Neural progenitor cell (in vitro differentiated cells): ENCODE measurements around the gene NUBPL. TPM values are rescaled to one million over a fixed set of nuclear protein-coding genes. Genes with fewer than 3 reads are reported as not detected.

ENCODE experiments used
- DNase-seq: peaks from one replicate; pipeline ENCODE4 v3.0.0-alpha.2; 2016; ENCODE audit warnings: low spot score
- H2AFZ ChIP-seq: fragments of 200-600 bp; sonication (generic); replicated peaks from 2 replicates; pipeline ENCODE4 v1.6.1; 2016; ENCODE audit warnings: antibody characterized with exemption
- H3F3A ChIP-seq: fragments of 200-600 bp; sonication (generic); 2 replicates; pipeline ENCODE4 v1.6.1; 2016; ENCODE audit warnings: antibody characterized with exemption, low read depth
- H3K27ac ChIP-seq: fragments of 200-600 bp; sonication (generic); 2 replicates; pipeline ENCODE4 v1.5.1; 2016; ENCODE audit warnings: mild to moderate bottlenecking
- H3K27me3 ChIP-seq: fragments of 200-600 bp; sonication (generic); 2 replicates; pipeline ENCODE4 v1.6.1; 2016; ENCODE audit warnings: mild to moderate bottlenecking, moderate library complexity
- H3K36me3 ChIP-seq: fragments of 200-600 bp; sonication (generic); 2 replicates; pipeline ENCODE4 v1.5.1; 2016
- H3K4me1 ChIP-seq: fragments of 200-600 bp; sonication (generic); 2 replicates; pipeline ENCODE4 v1.6.1; 2016; ENCODE audit warnings: mixed run types
- H3K4me2 ChIP-seq: fragments of 200-600 bp; sonication (generic); 2 replicates; pipeline ENCODE4 v1.6.1; 2016
- H3K4me3 ChIP-seq: fragments of 200-600 bp; sonication (generic); 2 replicates; pipeline ENCODE4 v1.5.1; 2016
- H3K79me2 ChIP-seq: fragments of 200-600 bp; sonication (generic); 2 replicates; pipeline ENCODE4 v1.6.1; 2016; ENCODE audit warnings: low read depth
- H3K9ac ChIP-seq: fragments of 200-600 bp; sonication (generic); 2 replicates; pipeline ENCODE4 v1.6.1; 2016
- H3K9me3 ChIP-seq: fragments of 200-600 bp; sonication (generic); 2 replicates; pipeline ENCODE4 v1.5.1; 2016; ENCODE audit warnings: low read depth
- H4K20me1 ChIP-seq: fragments of 200-600 bp; sonication (generic); 2 replicates; pipeline ENCODE4 v1.6.1; 2016; ENCODE audit warnings: low read depth
- H3K27ac Mint-ChIP-seq: 3 replicates; pipeline ENCODE4 v1.8.0; 2021; ENCODE audit warnings: mixed read lengths
- H3K27me3 Mint-ChIP-seq: 2 replicates; pipeline ENCODE4 v1.8.0; 2022; ENCODE audit warnings: low read depth, mild to moderate bottlenecking, inconsistent platforms, moderate library complexity, mixed read lengths; ENCODE audit not compliant: insufficient read depth
- H3K36me3 Mint-ChIP-seq: 3 replicates; pipeline ENCODE4 v1.8.0; 2021; ENCODE audit warnings: mixed read lengths
- H3K4me1 Mint-ChIP-seq: 3 replicates; pipeline ENCODE4 v1.8.0; 2021; ENCODE audit warnings: mixed read lengths
- H3K4me3 Mint-ChIP-seq: 3 replicates; pipeline ENCODE4 v1.8.0; 2021; ENCODE audit warnings: mild to moderate bottlenecking, moderate library complexity, mixed read lengths
- H3K9me3 Mint-ChIP-seq: 3 replicates; pipeline ENCODE4 v1.8.0; 2020; ENCODE audit warnings: mixed read lengths
- EZH2 ChIP-seq: fragments of 200-600 bp; sonication (generic); IDR thresholded peaks from 2 replicates; pipeline ENCODE4 v1.6.1; 2017; ENCODE audit warnings: antibody characterized with exemption, mild to moderate bottlenecking, moderate library complexity
- EZH2phosphoT487 ChIP-seq: fragments of 200-600 bp; sonication (generic); IDR thresholded peaks from 2 replicates; pipeline ENCODE4 v1.6.1; 2017; ENCODE audit warnings: antibody characterized with exemption
- total RNA-seq: library from RNA; depleted of rRNA; stranded (reverse); fragments of >200 nt; gene quantifications from 2 replicates; pipeline ENCODE4 v1.2.3, GENCODE V29; 2015; ENCODE audit warnings: low replicate concordance
- TF ChIP-seq, protein P1 (sequence below): fragments of 200-600 bp; sonication (generic); IDR thresholded peaks from 2 replicates; pipeline ENCODE4 v1.5.1; 2017; ENCODE audit warnings: antibody characterized with exemption, mild to moderate bottlenecking

The NUBPL gene
- total RNA-seq, 1 donor from 2014 or later, result 29.3 TPM

DNA sequence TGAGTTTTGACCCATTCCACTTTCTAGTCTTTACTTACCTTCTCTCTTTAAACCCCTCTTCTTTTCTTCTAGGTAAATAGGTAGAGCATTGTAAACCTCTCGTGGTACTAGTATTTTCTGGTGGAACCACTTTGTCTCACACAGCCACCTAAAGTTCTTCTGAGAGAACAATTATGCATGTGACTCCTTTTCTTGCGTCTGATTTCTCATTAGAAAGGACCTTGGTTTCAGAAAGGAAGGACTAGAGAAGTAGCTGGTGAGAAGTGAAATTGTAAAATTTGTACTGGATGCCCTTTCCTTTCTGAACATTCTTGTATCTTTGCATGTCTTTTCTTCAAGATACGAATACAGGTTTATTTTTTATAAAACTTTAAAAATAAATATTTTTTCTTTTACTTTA, 99.0 kb downstream of the NUBPL start:
- Mint-ChIP-seq H3K36me3 (no peaks in the 10 kb centered on the region), H3K27ac (no peak overlapping the region), H3K4me3 (no peak overlapping the region), H3K9me3 (peaks cover 11% of the 10 kb centered on the region), H3K4me1 (no peaks in the 10 kb centered on the region), H3K27me3 (no peaks in the 10 kb centered on the region)
- H3K9ac ChIP-seq, result no peak overlapping the region
- no peaks in the 10 kb centered on the region for H3K4me1 ChIP-seq
- H3K36me3 ChIP-seq, result no peaks in the 10 kb centered on the region
- no peaks in the 10 kb centered on the region for H3F3A ChIP-seq
- H3K4me2 ChIP-seq, result no peak overlapping the region
- H3K79me2 ChIP-seq, result no peaks in the 10 kb centered on the region
- DNase-seq, result no peak
- TF ChIP-seq EZH2 (no peak), EZH2phosphoT487 (no peak)
- TF ChIP-seq, protein P1, sequence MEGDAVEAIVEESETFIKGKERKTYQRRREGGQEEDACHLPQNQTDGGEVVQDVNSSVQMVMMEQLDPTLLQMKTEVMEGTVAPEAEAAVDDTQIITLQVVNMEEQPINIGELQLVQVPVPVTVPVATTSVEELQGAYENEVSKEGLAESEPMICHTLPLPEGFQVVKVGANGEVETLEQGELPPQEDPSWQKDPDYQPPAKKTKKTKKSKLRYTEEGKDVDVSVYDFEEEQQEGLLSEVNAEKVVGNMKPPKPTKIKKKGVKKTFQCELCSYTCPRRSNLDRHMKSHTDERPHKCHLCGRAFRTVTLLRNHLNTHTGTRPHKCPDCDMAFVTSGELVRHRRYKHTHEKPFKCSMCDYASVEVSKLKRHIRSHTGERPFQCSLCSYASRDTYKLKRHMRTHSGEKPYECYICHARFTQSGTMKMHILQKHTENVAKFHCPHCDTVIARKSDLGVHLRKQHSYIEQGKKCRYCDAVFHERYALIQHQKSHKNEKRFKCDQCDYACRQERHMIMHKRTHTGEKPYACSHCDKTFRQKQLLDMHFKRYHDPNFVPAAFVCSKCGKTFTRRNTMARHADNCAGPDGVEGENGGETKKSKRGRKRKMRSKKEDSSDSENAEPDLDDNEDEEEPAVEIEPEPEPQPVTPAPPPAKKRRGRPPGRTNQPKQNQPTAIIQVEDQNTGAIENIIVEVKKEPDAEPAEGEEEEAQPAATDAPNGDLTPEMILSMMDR, result no peak
- H3K27me3 ChIP-seq, result no peaks in the 10 kb centered on the region
- H2AFZ ChIP-seq, result no peak overlapping the region
- H3K27ac ChIP-seq, result no peak overlapping the region
- H4K20me1 ChIP-seq, result no peaks in the 10 kb centered on the region
- H3K4me3 ChIP-seq, result no peak overlapping the region
- H3K9me3 ChIP-seq, result no peaks in the 10 kb centered on the region

DNA sequence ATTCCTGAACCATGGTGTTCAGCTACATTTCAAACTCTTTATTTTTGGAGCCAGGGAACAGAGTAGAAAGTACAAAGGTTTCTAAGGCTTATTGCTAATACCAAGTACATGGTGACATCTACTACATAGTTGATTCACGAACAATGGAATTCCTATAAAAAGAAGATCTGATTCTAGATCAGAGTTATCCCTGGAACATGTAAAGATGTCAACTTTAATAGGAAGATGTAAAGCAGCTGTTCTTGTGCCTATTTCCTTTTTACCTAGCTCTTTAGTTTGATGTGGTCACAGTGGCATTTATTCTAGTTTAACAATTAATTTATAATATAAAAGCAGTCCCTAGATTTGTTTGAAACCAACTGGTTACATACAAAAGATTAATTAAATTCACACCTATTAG, 99.5 kb downstream of the NUBPL start:
- Histone ChIP-seq H3K4me1 (no peaks in the 10 kb centered on the region), H3F3A (no peaks in the 10 kb centered on the region), H3K4me3 (no peak overlapping the region), H2AFZ (no peak overlapping the region), H3K79me2 (no peaks in the 10 kb centered on the region), H3K36me3 (no peaks in the 10 kb centered on the region), H3K27ac (no peak overlapping the region), H3K9me3 (no peaks in the 10 kb centered on the region), H3K9ac (no peak overlapping the region), H4K20me1 (no peaks in the 10 kb centered on the region), H3K4me2 (no peak overlapping the region), H3K27me3 (no peaks in the 10 kb centered on the region)
- no peak overlapping the region for H3K27ac Mint-ChIP-seq
- H3K9me3 Mint-ChIP-seq, result peaks cover 16% of the 10 kb centered on the region
- TF ChIP-seq EZH2phosphoT487, result no peak
- TF ChIP-seq, protein P1, result no peak
- no peaks in the 10 kb centered on the region for H3K36me3 Mint-ChIP-seq
- H3K4me3 Mint-ChIP-seq, result no peak overlapping the region
- no peaks in the 10 kb centered on the region for H3K27me3 Mint-ChIP-seq
- no peaks in the 10 kb centered on the region for H3K4me1 Mint-ChIP-seq
- DNase-seq, result no peak

DNA sequence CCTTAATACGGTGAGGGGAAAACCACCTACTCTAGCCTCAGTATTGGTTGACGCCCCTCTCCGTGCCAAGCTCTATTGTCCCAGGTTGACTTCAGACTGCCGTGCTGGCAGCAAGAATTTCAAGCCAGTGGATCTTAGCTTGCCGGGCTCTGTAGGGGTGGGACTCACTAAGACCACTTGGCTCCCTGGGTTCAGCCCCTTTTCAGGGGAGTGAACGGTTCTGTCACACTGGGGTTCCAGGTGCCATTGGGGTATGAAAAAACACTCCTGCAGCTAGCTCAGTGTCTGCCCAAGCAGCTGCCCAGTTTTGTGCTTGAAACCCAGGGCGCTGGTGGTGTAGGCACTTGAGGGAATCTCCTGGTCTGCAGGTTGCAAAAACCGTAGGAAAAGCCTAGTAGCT, 107.1 kb downstream of the NUBPL start:
- Histone ChIP-seq H3K4me3 (no peak overlapping the region), H3K9me3 (no peaks in the 10 kb centered on the region), H3F3A (no peaks in the 10 kb centered on the region), H3K79me2 (no peaks in the 10 kb centered on the region), H3K27ac (no peak overlapping the region), H4K20me1 (no peaks in the 10 kb centered on the region), H3K4me1 (no peaks in the 10 kb centered on the region), H3K9ac (no peak overlapping the region), H3K27me3 (no peaks in the 10 kb centered on the region), H2AFZ (no peak overlapping the region), H3K4me2 (no peak overlapping the region), H3K36me3 (no peaks in the 10 kb centered on the region)
- Mint-ChIP-seq H3K4me1 (no peaks in the 10 kb centered on the region), H3K4me3 (no peak overlapping the region), H3K36me3 (no peaks in the 10 kb centered on the region), H3K9me3 (peaks cover 29% of the 10 kb centered on the region), H3K27ac (no peak overlapping the region), H3K27me3 (no peaks in the 10 kb centered on the region)
- no peak for DNase-seq
- TF ChIP-seq, protein P1, result no peak
- no peak for TF ChIP-seq EZH2phosphoT487
- no peak for TF ChIP-seq EZH2

DNA sequence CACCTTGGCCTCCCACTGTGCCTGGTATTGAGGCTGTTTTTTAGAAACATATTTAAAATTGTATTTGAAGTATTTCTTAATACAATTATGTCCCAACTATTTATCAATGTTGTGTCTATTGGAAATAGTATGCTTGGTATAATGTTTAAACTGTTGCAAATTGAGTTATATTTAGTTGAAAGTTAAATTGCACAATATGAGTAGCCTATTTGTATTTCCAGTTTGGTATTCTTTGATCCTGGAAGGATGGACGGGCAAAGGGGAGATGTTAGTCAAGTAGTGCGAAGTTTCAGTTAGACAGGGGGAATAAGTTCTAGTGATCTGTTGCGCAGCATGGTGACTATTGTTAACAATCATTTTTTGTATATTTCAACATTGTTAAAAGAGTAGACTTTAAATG, 111.5 kb downstream of the NUBPL start:
- Mint-ChIP-seq H3K36me3 (no peaks in the 10 kb centered on the region), H3K4me3 (no peak overlapping the region)
- no peak overlapping the region for H3K9ac ChIP-seq

More for the DNA sequence above, 111.5 kb downstream of the NUBPL start:
- H3K27ac ChIP-seq, result no peak overlapping the region
- no peak overlapping the region for H3K4me3 ChIP-seq
- H3F3A ChIP-seq, result no peaks in the 10 kb centered on the region
- H3K4me2 ChIP-seq, result no peak overlapping the region
- no peaks in the 10 kb centered on the region for H3K36me3 ChIP-seq
- TF ChIP-seq EZH2 (no peak), EZH2phosphoT487 (no peak)
- TF ChIP-seq, protein P1, result no peak
- H3K4me1 ChIP-seq, result no peaks in the 10 kb centered on the region
- no peak for DNase-seq
- Mint-ChIP-seq H3K4me1 (no peaks in the 10 kb centered on the region), H3K27me3 (peaks cover 2% of the 10 kb centered on the region), H3K9me3 (peaks cover 8% of the 10 kb centered on the region), H3K27ac (no peak overlapping the region)
- H3K79me2 ChIP-seq, result no peaks in the 10 kb centered on the region
- no peaks in the 10 kb centered on the region for H3K9me3 ChIP-seq
- no peaks in the 10 kb centered on the region for H4K20me1 ChIP-seq
- no peak overlapping the region for H2AFZ ChIP-seq
- no peaks in the 10 kb centered on the region for H3K27me3 ChIP-seq
